HepG2 (cell line): ENCODE results near the gene PGM2. TPM values are rescaled to one million over a fixed set of nuclear protein-coding genes. Genes with fewer than 3 reads are reported as not detected.

Experiments
- BRF2 ChIP-seq: sonication (generic); formaldehyde crosslinking; IDR thresholded peaks from 2 replicates; pipeline ENCODE4 v1.8.1; 2022; ENCODE audit warnings: mild to moderate bottlenecking, missing genetic modification reagents
- CBFB ChIP-seq: sonication (generic); formaldehyde crosslinking; IDR thresholded peaks from 2 replicates; pipeline ENCODE4 v1.4.0; 2020; ENCODE audit warnings: missing genetic modification reagents
- FOXC1 ChIP-seq: sonication (generic); formaldehyde crosslinking; IDR thresholded peaks from 2 replicates; pipeline ENCODE4 v1.8.0; 2022; ENCODE audit warnings: mild to moderate bottlenecking, missing genetic modification reagents, borderline replicate concordance
- MBNL3 ChIP-seq: fragments of 250-450 bp; sonication (Bioruptor Pico); conservative IDR thresholded peaks from 2 replicates; pipeline ENCODE4 v1.8.0; 2022; ENCODE audit warnings: mild to moderate bottlenecking, inconsistent platforms
- MXD1 ChIP-seq: sonication (generic); formaldehyde crosslinking; IDR thresholded peaks from 2 replicates; pipeline ENCODE4 v1.4.0; 2020; ENCODE audit warnings: mild to moderate bottlenecking, missing genetic modification reagents
- PRMT3 ChIP-seq: sonication (generic); formaldehyde crosslinking; IDR thresholded peaks from 2 replicates; pipeline ENCODE4 v1.8.1; 2022; ENCODE audit warnings: low read depth, mild to moderate bottlenecking, moderate library complexity, missing genetic modification reagents, borderline replicate concordance
- REL ChIP-seq: sonication (generic); formaldehyde crosslinking; conservative IDR thresholded peaks from 2 replicates; pipeline ENCODE4 v1.8.0; 2022; ENCODE audit warnings: mild to moderate bottlenecking, missing genetic modification reagents, moderate library complexity
- SALL1 ChIP-seq: sonication (generic); formaldehyde crosslinking; IDR thresholded peaks from 2 replicates; pipeline ENCODE4 v1.8.0; 2022; ENCODE audit warnings: mild to moderate bottlenecking, missing genetic modification reagents
- TBX3 ChIP-seq: fragments of 450-650 bp; IDR thresholded peaks from 2 replicates; pipeline ENCODE4 v1.6.1; 2017; ENCODE audit warnings: antibody characterized with exemption, mild to moderate bottlenecking, inconsistent platforms, borderline replicate concordance
- THAP9 ChIP-seq: sonication (generic); formaldehyde crosslinking; IDR thresholded peaks from 2 replicates; pipeline ENCODE4; 2020; ENCODE audit warnings: missing genetic modification reagents, mild to moderate bottlenecking, borderline replicate concordance
- TMF1 ChIP-seq: sonication (generic); formaldehyde crosslinking; IDR thresholded peaks from 2 replicates; pipeline ENCODE4 v1.8.1; 2022; ENCODE audit warnings: low read depth, missing genetic modification reagents
- ZFAT ChIP-seq: sonication (generic); formaldehyde crosslinking; conservative IDR thresholded peaks from 2 replicates; pipeline ENCODE4 v1.8.1; 2023; ENCODE audit warnings: missing genetic modification reagents, inconsistent platforms
- ZMAT3 ChIP-seq: sonication (generic); formaldehyde crosslinking; conservative IDR thresholded peaks from 2 replicates; pipeline ENCODE4 v1.7.0; 2021; ENCODE audit warnings: missing genetic modification reagents
- ZNF280B ChIP-seq: sonication (generic); formaldehyde crosslinking; IDR thresholded peaks from 2 replicates; pipeline ENCODE4 v1.5.0; 2020; ENCODE audit warnings: missing genetic modification reagents, mild to moderate bottlenecking, borderline replicate concordance
- polyA plus RNA-seq, 8 experiments: library from polyadenylated mRNA; depleted of rRNA in 3 of 8; stranded (reverse) in 7 of 8; unstranded in 1 of 8; fragments of >200 nt; fragmentation: Illumina TruSeq in 4 of 8; extraction: Trizol in 4 of 8; gene quantifications; 2 replicates each; pipeline versions ENCODE4 v1.2.1 to v1.2.3, GENCODE V29; 2011 to 2016; ENCODE audit warnings: low read depth in 4 of 8, missing spikeins in 1 of 8, mixed read lengths in 1 of 8; ENCODE audit not compliant: insufficient read depth in 1 of 8
- total RNA-seq, 5 experiments: library from RNA; depleted of rRNA; stranded (reverse); fragments of >200 nt; fragmentation: Illumina TruSeq; extraction: Trizol; gene quantifications; 2 replicates each; pipeline ENCODE4 v1.2.3, GENCODE V29; 2016; ENCODE audit warnings: low read depth in 1 of 5

The PGM2 gene
- total and polyA plus RNA-seq, 2 of the 13 experiments (the other 11 are each of a cell fraction or from before 2014, with no cell fraction given): 14.6 to 36.9 TPM

- TF ChIP-seq THAP9 (peak; percentile 80), CBFB (CRISPR knock-in tag) (peak; percentile 66; the same call in 1 of the 2 replicates), BRF2 (CRISPR knock-in tag) (no peak; the same call in 1 of the 2 replicates), MBNL3 (no peak), SALL1 (CRISPR knock-in tag) (peak; percentile 78), TBX3 (no peak), FOXC1 (CRISPR knock-in tag) (0 out of 2 replicates have a peak, but pooled peaks have one; percentile 24), REL (CRISPR knock-in tag) (no peak), MXD1 (CRISPR knock-in tag) (peak; percentile 73; the same call in 1 of the 2 replicates), PRMT3 (CRISPR knock-in tag) (0 out of 2 replicates have a peak, but pooled peaks have one; percentile 49), ZFAT (CRISPR knock-in tag) (no peak), ZMAT3 (CRISPR knock-in tag) (peak; percentile 71), ZNF280B (CRISPR knock-in tag) (peak; percentile 69), TMF1 (no peak)
Measured at GRCh38 chr4:37826295-37827029, at the start of gene PGM2 (continued).
